CD4-positive, alpha-beta T cell (primary cell): ENCODE results near the gene RBFA. TPM values are rescaled to one million over a fixed set of nuclear protein-coding genes. Genes with fewer than 3 reads are reported as not detected.

ENCODE experiments used
- ATAC-seq: fragments of 200-7000 bp; cut with Tn5 transposase; one replicate; pipeline ENCODE4 v1.10.0; 2022; ENCODE audit warnings: mild to moderate bottlenecking; ENCODE audit not compliant: poor library complexity
- CTCF ChIA-PET: fragments of 350-600 bp; sonication (Branson Sonifier 250); formaldehyde crosslinking; loops from one replicate; lab custom pipeline; 2021; ENCODE audit warnings: antibody characterized with exemption, inconsistent platforms; lab: Charles Lee
- POLR2A ChIA-PET: fragments of 350-600 bp; sonication (Branson Sonifier 250); formaldehyde crosslinking; loops from one replicate; lab custom pipeline; 2021; ENCODE audit warnings: antibody characterized with exemption, inconsistent platforms; lab: Charles Lee
- DNase-seq, 14 experiments: peaks; one replicate each; pipeline ENCODE4 v3.0.0-alpha.2; 2013 to 2020; ENCODE audit warnings: mixed read lengths in 2 of 14
- H3K27ac ChIP-seq, 2 donors: one replicate each; pipeline versions ENCODE4 v1.5.1 to v1.7.0; 2013; ENCODE audit warnings: low read length in 2 of 2, low read depth in 1 of 2, mild to moderate bottlenecking in 1 of 2
- H3K27me3 ChIP-seq, 2 experiments: 1 replicate in 1 of 2; 2 replicates in 1 of 2; pipeline versions ENCODE4 v1.6.1 to v1.7.0; 2013; ENCODE audit warnings: low read length in 2 of 2, control low read depth in 1 of 2, mild to moderate bottlenecking in 1 of 2, moderate library complexity in 1 of 2; ENCODE audit not compliant: insufficient read depth in 2 of 2, control insufficient read depth in 1 of 2
- H3K36me3 ChIP-seq: one replicate; pipeline ENCODE4 v1.6.1; 2013; ENCODE audit warnings: low read length, control low read depth; ENCODE audit not compliant: insufficient read depth
- H3K4me1 ChIP-seq: one replicate; pipeline ENCODE4 v1.6.1; 2013; ENCODE audit warnings: low read length, control low read depth; ENCODE audit not compliant: insufficient read depth
- H3K4me3 ChIP-seq: one replicate; pipeline ENCODE4 v1.5.1; 2013; ENCODE audit warnings: mild to moderate bottlenecking, low read length, moderate library complexity
- H3K9me3 ChIP-seq, 2 experiments: 1 replicate in 1 of 2; 2 replicates in 1 of 2; pipeline versions ENCODE4 v1.6.1 to v1.7.0; 2013; ENCODE audit warnings: low read length in 2 of 2, mild to moderate bottlenecking in 2 of 2, control low read depth in 1 of 2, moderate library complexity in 1 of 2; ENCODE audit not compliant: control insufficient read depth in 1 of 2, insufficient read depth in 1 of 2
- H3K27ac Mint-ChIP-seq: one replicate; pipeline ENCODE4 v1.8.0; 2020; ENCODE audit warnings: mixed read lengths
- H3K27me3 Mint-ChIP-seq: one replicate; pipeline ENCODE4 v1.8.0; 2021; ENCODE audit warnings: mixed read lengths
- H3K36me3 Mint-ChIP-seq: one replicate; pipeline ENCODE4 v1.8.0; 2021; ENCODE audit warnings: low read depth, mixed read lengths
- H3K4me1 Mint-ChIP-seq: one replicate; pipeline ENCODE4 v1.8.0; 2021; ENCODE audit warnings: low read depth, mixed read lengths
- H3K4me3 Mint-ChIP-seq: one replicate; pipeline ENCODE4 v1.8.0; 2020; ENCODE audit warnings: mild to moderate bottlenecking, mixed read lengths
- H3K9me3 Mint-ChIP-seq: one replicate; pipeline ENCODE4 v1.8.0; 2020; ENCODE audit warnings: mixed read lengths
- intact Hi-C, 2 experiments: fragments of 100-400 bp; cut with DNase I in 1 of 2; cut with micrococcal nuclease in 1 of 2; formaldehyde crosslinking; loops; one replicate each; pipeline versions ENCODE4 v1.15.1 to v1.9.0; 2023 to 2025; cut with DNase I, micrococcal nuclease
- total RNA-seq, 174 experiments: library from RNA in 2 of 174; stranded (reverse) in 2 of 174; gene quantifications; one replicate each; pipeline ENCODE4 v1.2.3 and lab custom pipeline; 2021 to 2026
- TF ChIP-seq, protein P1 (sequence below): fragments of 200-600 bp; IDR thresholded peaks from one replicate; pipeline ENCODE4 v1.8.0; 2022; ENCODE audit warnings: antibody characterized with exemption, mild to moderate bottlenecking

RBFA gene
- total RNA-seq, 2 experiments from 2014 or later, result 11.2 to 12.3 TPM

DNA sequence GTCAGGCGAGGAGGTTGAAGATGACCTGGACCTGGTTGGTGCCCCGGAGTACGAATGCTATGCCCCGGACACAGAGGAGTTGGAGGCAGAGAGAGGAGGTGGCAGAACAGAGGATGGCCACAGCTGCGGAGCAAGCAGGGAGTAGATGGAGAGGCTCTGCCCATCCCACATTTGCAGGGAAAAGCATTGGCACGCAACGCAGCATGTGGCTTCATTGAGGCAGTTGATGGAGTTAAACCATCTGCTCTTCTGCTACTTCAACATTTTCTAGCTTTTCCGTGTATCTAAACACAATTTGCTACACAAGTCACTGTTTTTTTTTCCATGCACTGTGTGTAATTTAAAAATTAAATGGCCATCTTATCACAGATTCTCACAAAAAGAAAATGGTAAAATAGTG is 11.8 kb downstream of the RBFA start:
- peaks cover 2% of the 10 kb centered on the region for H3K9me3 Mint-ChIP-seq
- POLR2A ChIA-PET, result no interaction called here
- H3K4me3 ChIP-seq, result no peak overlapping the region
- intact Hi-C loops, result no loop called here
- no peak for DNase-seq
- H3K36me3 ChIP-seq, result peaks cover 12% of the 10 kb centered on the region
- no peaks in the 10 kb centered on the region for H3K27me3 Mint-ChIP-seq
- H3K27me3 ChIP-seq, result no peaks in the 10 kb centered on the region
- H3K36me3 Mint-ChIP-seq, result peaks cover 43% of the 10 kb centered on the region
- H3K27ac ChIP-seq, result no peak overlapping the region
- ATAC-seq, result no peak
- peaks cover 3 to 7% of the 10 kb centered on the region in 2 experiments for H3K9me3 ChIP-seq
- TF ChIP-seq, protein P1, sequence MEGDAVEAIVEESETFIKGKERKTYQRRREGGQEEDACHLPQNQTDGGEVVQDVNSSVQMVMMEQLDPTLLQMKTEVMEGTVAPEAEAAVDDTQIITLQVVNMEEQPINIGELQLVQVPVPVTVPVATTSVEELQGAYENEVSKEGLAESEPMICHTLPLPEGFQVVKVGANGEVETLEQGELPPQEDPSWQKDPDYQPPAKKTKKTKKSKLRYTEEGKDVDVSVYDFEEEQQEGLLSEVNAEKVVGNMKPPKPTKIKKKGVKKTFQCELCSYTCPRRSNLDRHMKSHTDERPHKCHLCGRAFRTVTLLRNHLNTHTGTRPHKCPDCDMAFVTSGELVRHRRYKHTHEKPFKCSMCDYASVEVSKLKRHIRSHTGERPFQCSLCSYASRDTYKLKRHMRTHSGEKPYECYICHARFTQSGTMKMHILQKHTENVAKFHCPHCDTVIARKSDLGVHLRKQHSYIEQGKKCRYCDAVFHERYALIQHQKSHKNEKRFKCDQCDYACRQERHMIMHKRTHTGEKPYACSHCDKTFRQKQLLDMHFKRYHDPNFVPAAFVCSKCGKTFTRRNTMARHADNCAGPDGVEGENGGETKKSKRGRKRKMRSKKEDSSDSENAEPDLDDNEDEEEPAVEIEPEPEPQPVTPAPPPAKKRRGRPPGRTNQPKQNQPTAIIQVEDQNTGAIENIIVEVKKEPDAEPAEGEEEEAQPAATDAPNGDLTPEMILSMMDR, result no peak
- no peaks in the 10 kb centered on the region for H3K4me1 Mint-ChIP-seq
- H3K27ac Mint-ChIP-seq, result no peak overlapping the region
- no peaks in the 10 kb centered on the region for H3K4me1 ChIP-seq
- CTCF ChIA-PET, result no interaction called here
- H3K4me3 Mint-ChIP-seq, result no peak overlapping the region

DNA sequence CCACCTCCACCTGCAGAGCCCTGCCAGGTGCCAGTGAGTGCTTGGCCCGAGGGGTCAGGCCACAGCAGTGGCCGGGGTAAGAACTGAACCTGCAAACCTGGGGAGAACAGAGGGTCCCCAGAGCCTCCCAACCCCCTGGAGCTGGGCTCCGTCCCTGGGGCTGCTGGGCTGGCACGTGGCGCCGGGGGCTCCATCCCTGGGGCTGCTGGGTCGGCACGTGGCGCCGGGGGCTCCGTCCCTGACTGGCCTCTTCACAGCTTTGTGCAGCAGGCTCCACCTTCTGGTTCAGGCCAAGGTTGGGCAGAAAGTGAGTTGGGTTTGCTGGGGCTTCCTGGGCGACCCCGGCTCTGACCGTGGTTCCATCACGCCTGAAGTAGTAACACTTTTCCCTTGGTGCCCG is 12.2 kb downstream of the RBFA start:
- ChIA-PET POLR2A (interaction anchor here (0.5 kb wide), 1 partner anchor 53 kb away, joined by 3 read pairs; no protein-coding TSS in a partner anchor), CTCF (interaction anchor here (0.9 kb wide), 1 partner anchor 59 kb away, joined by 3 read pairs; the partner anchor contains the start of gene TXNL4A)
- Mint-ChIP-seq H3K4me1 (no peaks in the 10 kb centered on the region), H3K36me3 (peaks cover 43% of the 10 kb centered on the region), H3K27me3 (no peaks in the 10 kb centered on the region), H3K4me3 (no peak overlapping the region), H3K27ac (no peak overlapping the region), H3K9me3 (peaks cover 6% of the 10 kb centered on the region)
- H3K4me3 ChIP-seq, result no peak overlapping the region
- ATAC-seq (no peak), DNase-seq (no peak)
- no peaks in the 10 kb centered on the region for H3K27me3 ChIP-seq
- peaks cover 8% of the 10 kb centered on the region in 2 experiments for H3K9me3 ChIP-seq
- no peaks in the 10 kb centered on the region for H3K4me1 ChIP-seq
- H3K36me3 ChIP-seq, result peaks cover 10% of the 10 kb centered on the region
- intact Hi-C loops, result no loop called here
- no peak overlapping the region for H3K27ac ChIP-seq
- TF ChIP-seq, protein P1, result no peak

DNA sequence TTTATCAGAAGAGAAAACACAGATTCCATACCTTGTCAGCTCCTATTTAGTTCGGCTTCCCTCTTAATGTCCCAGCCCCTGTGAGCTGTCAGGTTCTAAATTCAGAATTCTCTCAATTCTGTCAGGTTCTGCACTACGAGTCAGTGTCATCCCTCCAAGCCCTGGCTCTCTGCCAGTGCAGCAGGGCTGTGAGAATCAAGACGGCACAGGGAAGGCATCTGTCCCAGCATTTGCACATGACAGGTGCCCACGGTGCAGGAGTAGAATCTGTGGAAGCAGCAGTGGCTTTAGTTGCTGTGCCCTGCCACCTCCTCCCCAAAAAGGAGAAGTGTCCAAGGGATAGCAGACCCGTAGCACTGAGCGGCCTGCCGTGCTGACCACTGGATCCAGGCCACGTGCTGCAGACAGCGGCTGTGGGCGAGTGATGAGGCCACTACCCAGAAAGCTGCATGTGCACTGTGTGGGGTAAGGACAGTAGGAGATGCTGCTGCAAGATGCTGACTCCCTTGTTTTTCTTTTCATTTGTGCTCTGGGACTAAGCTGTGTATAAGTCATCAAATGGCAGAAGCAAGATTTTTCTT is 12.8 kb downstream of the RBFA start:
- intact Hi-C loops, result no loop called here
- H3K27ac Mint-ChIP-seq, result no peak overlapping the region
- TF ChIP-seq, protein P1, result no peak

More for the DNA sequence above, 12.8 kb downstream of the RBFA start:
- ATAC-seq (no peak), DNase-seq (no peak)
- POLR2A ChIA-PET, result interaction anchor here (0.5 kb wide), 1 partner anchor 54 kb away, joined by 3 read pairs; no protein-coding TSS in a partner anchor
- Mint-ChIP-seq H3K4me1 (no peaks in the 10 kb centered on the region), H3K4me3 (no peak overlapping the region), H3K9me3 (peaks cover 11% of the 10 kb centered on the region), H3K27me3 (no peaks in the 10 kb centered on the region), H3K36me3 (peaks cover 48% of the 10 kb centered on the region)
- H3K27me3 ChIP-seq, result no peaks in the 10 kb centered on the region
- CTCF ChIA-PET, result interaction anchor here (0.9 kb wide), 1 partner anchor 59 kb away, joined by 3 read pairs; the partner anchor contains the start of gene TXNL4A
- H3K27ac ChIP-seq, result no peak overlapping the region
- no peaks in the 10 kb centered on the region for H3K4me1 ChIP-seq
- H3K36me3 ChIP-seq, result peaks cover 10% of the 10 kb centered on the region
- no peak overlapping the region for H3K4me3 ChIP-seq
- H3K9me3 ChIP-seq, result peaks cover 8 to 14% of the 10 kb centered on the region in 2 experiments
